Measurements from ENCODE around the gene KRI1.

Gene KRI1

GRCh38 chr19:10514211-10515145, 51.3 kb downstream of the KRI1 start:
- Histone ChIP-seq H3F3A (ENCODE audit: low read depth) (no peaks in the 10 kb centered on the region), H3K9ac (ENCODE audit: low read depth, low read length, poor library complexity, severe bottlenecking) (no peak overlapping the region), H3K4me2 (ENCODE audit: low read depth, low read length, poor library complexity, severe bottlenecking) (no peak overlapping the region), H4K20me1 (ENCODE audit: insufficient read depth, low read length, poor library complexity, severe bottlenecking) (no peaks in the 10 kb centered on the region), H3K79me2 (ENCODE audit: insufficient read depth, low read length) (no peaks in the 10 kb centered on the region), H3K4me3 (ENCODE audit: low read length, poor library complexity, severe bottlenecking) (no peak overlapping the region), H3K36me3 (ENCODE audit: insufficient read depth, low read length) (no peaks in the 10 kb centered on the region), H3K9me3 (ENCODE audit: insufficient read depth, low read depth, low read length) (no peaks in the 10 kb centered on the region), H3K4me1 (ENCODE audit: insufficient read depth, low read length, poor library complexity, severe bottlenecking) (peaks cover 4% of the 10 kb centered on the region), H3K27me3 (ENCODE audit: insufficient read depth, low read length, poor library complexity, severe bottlenecking) (no peaks in the 10 kb centered on the region), H3K9me2 (replicated peaks; ENCODE audit: low read depth, low read length) (no peaks in the 10 kb centered on the region), H2AFZ (ENCODE audit: low read length) (no peak overlapping the region)
- TF ChIP-seq EZH2phosphoT487 (IDR thresholded peaks at IDR 0.05; ENCODE audit: borderline replicate concordance): no peak
- no peak for TF ChIP-seq CTCF (conservative IDR thresholded peaks at IDR 0.05; ENCODE audit: low read length)

GRCh38 chr19:10513223-10513622, 52.6 kb downstream of the KRI1 start:
- Histone ChIP-seq H3K9ac (ENCODE audit: low read depth, low read length, poor library complexity, severe bottlenecking) (no peak overlapping the region), H3K9me2 (replicated peaks; ENCODE audit: low read depth, low read length) (no peaks in the 10 kb centered on the region), H3K79me2 (ENCODE audit: insufficient read depth, low read length) (no peaks in the 10 kb centered on the region), H4K20me1 (ENCODE audit: insufficient read depth, low read length, poor library complexity, severe bottlenecking) (no peaks in the 10 kb centered on the region), H3K4me3 (ENCODE audit: low read length, poor library complexity, severe bottlenecking) (no peak overlapping the region), H3K27me3 (ENCODE audit: insufficient read depth, low read length, poor library complexity, severe bottlenecking) (no peaks in the 10 kb centered on the region), H3F3A (ENCODE audit: low read depth) (no peaks in the 10 kb centered on the region), H3K4me1 (ENCODE audit: insufficient read depth, low read length, poor library complexity, severe bottlenecking) (peaks cover 11% of the 10 kb centered on the region), H3K4me2 (ENCODE audit: low read depth, low read length, poor library complexity, severe bottlenecking) (no peak overlapping the region), H3K36me3 (ENCODE audit: insufficient read depth, low read length) (no peaks in the 10 kb centered on the region), H2AFZ (ENCODE audit: low read length) (no peak overlapping the region), H3K9me3 (ENCODE audit: insufficient read depth, low read depth, low read length) (no peaks in the 10 kb centered on the region)
- TF ChIP-seq EZH2phosphoT487 (IDR thresholded peaks at IDR 0.05; ENCODE audit: borderline replicate concordance) (no peak), CTCF (conservative IDR thresholded peaks at IDR 0.05; ENCODE audit: low read length) (no peak)

- H3K4me3 ChIP-seq (ENCODE audit: low read length, poor library complexity, severe bottlenecking): no peak overlapping the region
- H3K4me2 ChIP-seq (ENCODE audit: low read depth, low read length, poor library complexity, severe bottlenecking): peak overlapping the region; percentile 27
- H3K9me2 ChIP-seq (replicated peaks; ENCODE audit: low read depth, low read length): no peaks in the 10 kb centered on the region
- H3K36me3 ChIP-seq (ENCODE audit: insufficient read depth, low read length): no peaks in the 10 kb centered on the region
- H3K4me1 ChIP-seq (ENCODE audit: insufficient read depth, low read length, poor library complexity, severe bottlenecking): peaks cover 7% of the 10 kb centered on the region
- H3K9ac ChIP-seq (ENCODE audit: low read depth, low read length, poor library complexity, severe bottlenecking): no peak overlapping the region
- no peaks in the 10 kb centered on the region for H3K9me3 ChIP-seq (ENCODE audit: insufficient read depth, low read depth, low read length)
- peak; percentile 66 for TF ChIP-seq CTCF (conservative IDR thresholded peaks at IDR 0.05; ENCODE audit: low read length)
- no peak for TF ChIP-seq EZH2phosphoT487 (IDR thresholded peaks at IDR 0.05; ENCODE audit: borderline replicate concordance)
- no peaks in the 10 kb centered on the region for H4K20me1 ChIP-seq (ENCODE audit: insufficient read depth, low read length, poor library complexity, severe bottlenecking)
- no peaks in the 10 kb centered on the region for H3F3A ChIP-seq (ENCODE audit: low read depth)
- H3K79me2 ChIP-seq (ENCODE audit: insufficient read depth, low read length): no peaks in the 10 kb centered on the region
- no peaks in the 10 kb centered on the region for H3K27me3 ChIP-seq (ENCODE audit: insufficient read depth, low read length, poor library complexity, severe bottlenecking)
- peak overlapping the region; percentile 62 for H2AFZ ChIP-seq (ENCODE audit: low read length)
Observed at GRCh38 chr19:10510301-10510802, 55.5 kb downstream of the KRI1 start.
